Muscle of leg (tissue), 11 donors: Measurements from ENCODE around the gene ZNF318. TPM values are rescaled to one million over a fixed set of nuclear protein-coding genes. Genes with fewer than 3 reads are reported as not detected.

Experiments
- DNase-seq: peaks from one replicate; pipeline ENCODE4 v3.0.0; 2013
- H3K27ac ChIP-seq: one replicate; pipeline ENCODE4 v1.5.1; 2013; ENCODE audit warnings: mild to moderate bottlenecking, low read length, control low read depth
- H3K27me3 ChIP-seq: one replicate; pipeline ENCODE4 v1.6.1; 2013; ENCODE audit warnings: low read length; ENCODE audit not compliant: control insufficient read depth, insufficient read depth
- H3K36me3 ChIP-seq: one replicate; pipeline ENCODE4 v1.6.1; 2013; ENCODE audit warnings: low read length; ENCODE audit not compliant: control insufficient read depth, insufficient read depth
- H3K4me1 ChIP-seq: one replicate; pipeline ENCODE4 v1.6.1; 2013; ENCODE audit warnings: low read length; ENCODE audit not compliant: control insufficient read depth, insufficient read depth
- H3K4me3 ChIP-seq: one replicate; pipeline ENCODE4 v1.5.1; 2013; ENCODE audit warnings: low read length, control low read depth
- H3K9me3 ChIP-seq: replicated peaks from 2 replicates; pipeline ENCODE4 v1.6.1; 2013; ENCODE audit warnings: low read depth, low read length; ENCODE audit not compliant: control insufficient read depth
- WGBS: methylation state at CpG from one replicate; pipeline ENCODE4 v1.1.5; 2013; ENCODE audit warnings: missing lambda C conversion rate; ENCODE audit not compliant: insufficient coverage; 5-methylcytosine and 5-hydroxymethylcytosine counted together
- polyA plus RNA-seq, 8 donors: library from polyadenylated mRNA; unstranded; fragments of 120-200 nt; gene quantifications; one replicate each; pipeline versions ENCODE4 v1.2.1 to v1.2.3, GENCODE V29; 2013; ENCODE audit warnings: inconsistent platforms in 1 of 8, low replicate concordance in 1 of 8; ENCODE audit not compliant: insufficient read length in 8 of 8, insufficient read depth in 1 of 8
- total RNA-seq: library from RNA; stranded (reverse); fragments of 120-200 nt; gene quantifications from one replicate; pipeline ENCODE4 v1.2.4, GENCODE V29; 2013

The ZNF318 gene
- total and polyA plus RNA-seq, 9 donors: 9.4 to 17.3 (median 13.0) TPM

- Histone ChIP-seq H3K36me3 (peaks cover 64% of the 10 kb centered on the region), H3K27ac (no peak overlapping the region), H3K4me3 (no peak overlapping the region), H3K4me1 (no peaks in the 10 kb centered on the region), H3K9me3 (no peaks in the 10 kb centered on the region), H3K27me3 (no peaks in the 10 kb centered on the region)
- no peak for DNase-seq
- WGBS: 92% methylated on average over 4 of the region's 4 CpGs
These were observed 30.3 kb downstream of the ZNF318 start for GRCh38 chr6:43339168-43339567.

DNA sequence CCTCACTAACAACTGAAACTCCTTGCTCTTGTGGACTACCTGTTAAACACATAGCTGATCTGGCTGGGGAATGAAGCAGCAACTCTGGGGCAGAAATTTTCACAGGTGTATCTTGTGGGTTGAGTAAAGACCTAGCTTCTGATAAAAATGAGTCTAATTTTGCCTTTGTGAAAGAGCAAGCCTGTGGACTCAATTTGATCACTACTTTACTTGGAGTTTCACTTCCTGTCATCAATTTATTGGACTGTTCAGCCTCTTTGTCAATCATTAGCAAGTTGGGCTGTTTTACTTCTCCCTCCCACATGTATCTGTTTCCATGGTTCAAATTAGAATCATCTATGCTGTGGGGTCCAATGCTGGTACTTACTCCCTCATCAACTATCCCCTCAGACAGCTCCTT, 31.2 kb downstream of the ZNF318 start:
- no peaks in the 10 kb centered on the region for H3K9me3 ChIP-seq
- no peak overlapping the region for H3K4me3 ChIP-seq
- H3K27me3 ChIP-seq: no peaks in the 10 kb centered on the region
- H3K4me1 ChIP-seq: no peaks in the 10 kb centered on the region
- no peak overlapping the region for H3K27ac ChIP-seq
- no peak for DNase-seq
- peaks cover 64% of the 10 kb centered on the region for H3K36me3 ChIP-seq

- WGBS: no CpG with 5 or more reads among the region's 3 CpGs
- H3K4me3 ChIP-seq: no peak overlapping the region
- no peak overlapping the region for H3K27ac ChIP-seq
- peaks cover 49% of the 10 kb centered on the region for H3K36me3 ChIP-seq
- H3K4me1 ChIP-seq: no peaks in the 10 kb centered on the region
- H3K9me3 ChIP-seq: no peaks in the 10 kb centered on the region
- no peaks in the 10 kb centered on the region for H3K27me3 ChIP-seq
- DNase-seq: no peak
These were observed 33.1 kb downstream of the ZNF318 start for GRCh38 chr6:43336382-43336781.

DNA sequence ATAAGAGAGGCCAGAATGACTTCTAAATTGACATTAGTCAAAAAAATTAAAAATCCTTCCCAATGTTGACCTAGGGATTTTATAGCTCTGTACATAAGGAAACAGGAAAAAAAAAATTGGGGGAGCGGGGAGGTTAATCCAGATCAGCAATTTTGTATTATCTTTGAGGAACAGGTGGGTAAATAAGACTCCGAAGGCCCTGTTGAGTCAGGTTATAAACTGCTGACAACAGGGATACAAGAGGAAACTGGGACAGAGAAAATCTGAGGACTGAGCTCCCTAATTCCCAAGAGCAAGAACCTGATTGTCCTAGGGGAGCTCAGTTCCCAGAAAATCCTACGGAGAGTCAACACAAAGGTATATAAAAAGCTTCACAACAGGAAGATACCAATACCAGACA, 34.0 kb downstream of the ZNF318 start:
- Histone ChIP-seq H3K4me1 (no peaks in the 10 kb centered on the region), H3K27ac (no peak overlapping the region), H3K36me3 (peaks cover 44% of the 10 kb centered on the region), H3K9me3 (no peaks in the 10 kb centered on the region), H3K27me3 (no peaks in the 10 kb centered on the region), H3K4me3 (no peak overlapping the region)
- DNase-seq: no peak
- 69% methylated on average over 2 of the region's 3 CpGs for WGBS

DNA sequence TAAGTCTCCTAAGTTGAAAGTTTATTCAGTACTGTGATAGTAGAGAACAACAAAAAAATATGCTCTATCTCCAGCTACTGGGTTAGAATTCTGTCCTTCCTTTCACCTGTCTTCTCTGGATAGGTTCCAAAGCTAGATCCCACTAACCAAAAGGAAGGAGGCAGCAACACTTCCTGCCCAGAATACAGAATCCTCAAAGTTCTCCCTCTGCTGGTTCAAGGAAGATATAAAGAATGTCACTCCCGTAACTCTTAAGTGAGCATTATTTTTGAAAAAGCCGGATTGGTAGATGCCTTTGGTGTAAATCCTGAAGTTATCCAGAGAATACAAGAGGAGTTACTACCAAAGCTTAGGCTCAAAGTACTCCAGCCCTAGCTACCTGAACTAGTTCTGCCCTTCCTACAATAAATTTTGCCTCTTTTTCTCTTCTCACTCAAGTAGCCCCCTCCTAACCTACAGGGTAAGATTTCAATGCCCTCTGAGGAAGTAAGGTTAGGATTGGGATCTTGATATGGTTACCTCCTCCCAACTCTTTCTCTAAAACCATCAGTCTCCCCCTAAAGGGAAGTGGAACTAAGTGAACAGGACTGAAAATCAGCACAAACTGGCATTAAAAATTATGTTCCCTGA, 34.9 kb downstream of the ZNF318 start:
- DNase-seq: peak; percentile 78
- Histone ChIP-seq H3K36me3 (peaks cover 35% of the 10 kb centered on the region), H3K9me3 (no peaks in the 10 kb centered on the region), H3K4me1 (no peaks in the 10 kb centered on the region), H3K27ac (no peak overlapping the region), H3K27me3 (no peaks in the 10 kb centered on the region), H3K4me3 (no peak overlapping the region)
- WGBS: no CpG with 5 or more reads among the region's 2 CpGs

- Histone ChIP-seq H3K36me3 (peaks cover 12% of the 10 kb centered on the region), H3K9me3 (no peaks in the 10 kb centered on the region), H3K27ac (no peak overlapping the region), H3K4me3 (no peak overlapping the region), H3K27me3 (no peaks in the 10 kb centered on the region), H3K4me1 (no peaks in the 10 kb centered on the region)
- WGBS: no CpG with 5 or more reads among the region's 4 CpGs
- DNase-seq: no peak
These were observed 37.6 kb downstream of the ZNF318 start for GRCh38 chr6:43331891-43332290.

DNA sequence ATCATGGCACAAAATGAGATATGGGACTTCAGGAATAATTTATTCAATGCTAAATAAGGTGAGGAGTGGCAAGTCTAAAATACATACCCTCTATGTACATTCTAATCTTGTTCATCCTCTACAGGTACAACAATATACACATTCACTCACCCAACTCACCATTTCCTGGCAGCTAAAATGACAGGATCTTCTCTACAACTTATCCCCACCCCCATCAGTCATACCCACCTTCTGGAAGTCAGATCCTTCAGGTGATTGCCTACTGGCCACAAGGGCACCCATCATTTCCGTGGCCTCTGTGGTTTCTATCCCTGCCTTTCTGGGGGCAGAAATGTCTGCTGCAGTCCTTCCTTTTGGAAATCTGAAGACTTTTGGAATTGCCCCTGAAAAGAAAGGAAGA, 38.0 kb downstream of the ZNF318 start:
- H3K27ac ChIP-seq: no peak overlapping the region
- WGBS: 86% methylated on average over 1 of the region's 1 CpG
- H3K4me1 ChIP-seq: no peaks in the 10 kb centered on the region
- peaks cover 10% of the 10 kb centered on the region for H3K36me3 ChIP-seq
- no peaks in the 10 kb centered on the region for H3K27me3 ChIP-seq
- H3K4me3 ChIP-seq: no peak overlapping the region
- no peak for DNase-seq
- no peaks in the 10 kb centered on the region for H3K9me3 ChIP-seq

DNA sequence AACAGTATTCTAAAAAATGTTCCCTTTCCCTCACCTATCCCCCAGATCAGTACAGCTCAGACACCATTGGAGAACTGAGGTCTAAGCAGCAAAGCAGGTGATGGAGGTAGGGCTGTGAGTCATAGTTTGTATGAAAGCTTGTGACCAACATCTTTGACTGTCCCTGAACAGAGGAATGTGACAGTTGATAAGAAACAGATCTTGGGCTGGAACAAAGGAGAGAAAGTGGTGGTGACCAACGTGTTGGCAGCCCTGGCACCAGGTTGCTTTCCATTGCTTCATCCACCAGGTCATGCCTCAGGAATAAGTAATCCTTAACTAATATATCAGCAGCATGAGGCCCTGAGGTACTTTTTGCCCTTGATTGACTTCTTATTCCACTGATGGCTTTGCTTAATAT, 40.9 kb downstream of the ZNF318 start:
- Histone ChIP-seq H3K4me3 (no peak overlapping the region), H3K4me1 (no peaks in the 10 kb centered on the region), H3K9me3 (no peaks in the 10 kb centered on the region), H3K36me3 (peaks cover 5% of the 10 kb centered on the region), H3K27ac (no peak overlapping the region), H3K27me3 (no peaks in the 10 kb centered on the region)
- WGBS: no CpG with 5 or more reads among the region's 1 CpG
- no peak for DNase-seq

GRCh38 chr6:43325876-43326275, 43.6 kb downstream of the ZNF318 start:
- Histone ChIP-seq H3K27ac (no peak overlapping the region), H3K4me1 (no peaks in the 10 kb centered on the region), H3K27me3 (no peaks in the 10 kb centered on the region), H3K4me3 (no peak overlapping the region), H3K36me3 (peaks cover 3% of the 10 kb centered on the region), H3K9me3 (no peaks in the 10 kb centered on the region)
- no CpG with 5 or more reads among the region's 1 CpG for WGBS
- DNase-seq: no peak

DNA sequence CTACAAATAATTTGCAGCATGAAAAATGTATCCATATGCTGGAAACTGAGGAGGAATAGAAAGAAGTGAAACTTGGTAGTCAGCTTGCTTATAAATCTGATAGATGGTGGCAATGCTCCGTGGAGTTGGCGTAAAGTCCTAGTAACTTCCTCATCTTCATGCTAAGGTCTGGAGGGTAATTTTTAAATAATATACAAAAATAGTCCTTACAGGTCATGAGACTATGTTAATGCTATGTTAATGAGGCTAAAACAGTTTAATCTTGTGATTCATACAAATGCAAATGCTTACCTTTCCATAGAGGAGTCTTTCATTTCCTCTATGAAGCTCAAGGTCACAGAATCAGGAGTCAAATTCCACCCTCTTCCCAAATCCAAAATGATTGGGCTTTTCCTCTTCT, 51.4 kb downstream of the ZNF318 start:
- WGBS: no CpG with 5 or more reads among the region's 2 CpGs
- Histone ChIP-seq H3K4me1 (no peaks in the 10 kb centered on the region), H3K36me3 (no peaks in the 10 kb centered on the region), H3K27me3 (no peaks in the 10 kb centered on the region), H3K27ac (no peak overlapping the region), H3K4me3 (no peak overlapping the region), H3K9me3 (no peaks in the 10 kb centered on the region)
- no peak for DNase-seq

- H3K27ac ChIP-seq: no peak overlapping the region
- H3K4me1 ChIP-seq: peaks cover 4% of the 10 kb centered on the region
- H3K9me3 ChIP-seq: no peaks in the 10 kb centered on the region
- H3K27me3 ChIP-seq: peaks cover 2% of the 10 kb centered on the region
- DNase-seq: no peak
- no CpG with 5 or more reads among the region's 1 CpG for WGBS
- no peak overlapping the region for H3K4me3 ChIP-seq
- no peaks in the 10 kb centered on the region for H3K36me3 ChIP-seq
These were observed 55.6 kb downstream of the ZNF318 start for GRCh38 chr6:43313813-43314212.
